B cell (primary cell): Measurements from ENCODE around the gene GALNT18. TPM values are rescaled to one million over a fixed set of nuclear protein-coding genes. Genes with fewer than 3 reads are reported as not detected.

ENCODE experiments used
- ATAC-seq: fragments of 200-7000 bp; cut with Tn5 transposase; one replicate; pipeline ENCODE4 v1.10.0; 2021; ENCODE audit warnings: low read depth, mild to moderate bottlenecking, moderate number of reproducible peaks, moderate library complexity
- CTCF ChIA-PET: fragments of 350-600 bp; sonication (Branson Sonifier 250); formaldehyde crosslinking; loops from one replicate; lab custom pipeline; 2021; ENCODE audit warnings: antibody characterized with exemption, inconsistent platforms; lab: Charles Lee
- POLR2A ChIA-PET: fragments of 350-600 bp; sonication (Branson Sonifier 250); formaldehyde crosslinking; loops from one replicate; lab custom pipeline; 2021; ENCODE audit warnings: antibody characterized with exemption; lab: Charles Lee
- DNase-seq: peaks from one replicate; pipeline ENCODE4 v3.0.0; 2013
- H2AFZ ChIP-seq: 2 replicates; pipeline ENCODE4 v1.6.1; 2012; ENCODE audit warnings: mild to moderate bottlenecking, low read depth, low read length; ENCODE audit not compliant: insufficient read depth, poor library complexity, severe bottlenecking
- H3K27ac ChIP-seq, 2 donors: 1 replicate in 1 of 2; 2 replicates in 1 of 2; pipeline ENCODE4 v1.5.1; 2012 to 2013; ENCODE audit warnings: low read length in 2 of 2, mild to moderate bottlenecking in 2 of 2, moderate library complexity in 1 of 2
- H3K27me3 ChIP-seq, 4 experiments: fragments of 200-600 bp in 1 of 4; sonication (generic) in 1 of 4; replicated peaks in 1 of 4; 1 replicate in 2 of 4; 2 replicates in 2 of 4; pipeline versions ENCODE4 v1.6.1 to v1.7.0; 2013 to 2016; ENCODE audit warnings: low read length in 3 of 4, mild to moderate bottlenecking in 2 of 4, mixed read lengths in 1 of 4, moderate library complexity in 1 of 4; ENCODE audit not compliant: insufficient read depth in 4 of 4, control insufficient read depth in 3 of 4; ENCODE audit errors: control extremely low read depth in 1 of 4
- H3K36me3 ChIP-seq, 2 experiments: replicated peaks in 1 of 2; 1 replicate in 1 of 2; 2 replicates in 1 of 2; pipeline versions ENCODE4 v1.6.1 to v1.7.1; 2013; ENCODE audit warnings: low read length in 1 of 2; ENCODE audit not compliant: insufficient read depth in 2 of 2, control insufficient read depth in 1 of 2; ENCODE audit errors: control extremely low read depth in 1 of 2, extremely low read depth in 1 of 2
- H3K4me1 ChIP-seq, 2 donors: fragments of 200-600 bp in 1 of 2; sonication (generic) in 1 of 2; 1 replicate in 1 of 2; 2 replicates in 1 of 2; pipeline versions ENCODE4 v1.5.1 to v1.6.1; 2013 to 2017; ENCODE audit warnings: low read length in 2 of 2; ENCODE audit not compliant: control insufficient read depth in 2 of 2, insufficient read depth in 2 of 2
- H3K4me2 ChIP-seq: replicated peaks from 2 replicates; pipeline ENCODE3; 2012; ENCODE audit warnings: mild to moderate bottlenecking, low read depth, low read length; ENCODE audit not compliant: poor library complexity, severe bottlenecking
- H3K4me3 ChIP-seq, 5 experiments: fragments of 200-600 bp in 1 of 5; sonication (generic) in 1 of 5; 1 replicate in 3 of 5; 2 replicates in 2 of 5; pipeline versions ENCODE4 v1.5.1 to v1.7.0; 2011 to 2016; ENCODE audit warnings: low read length in 4 of 5, mild to moderate bottlenecking in 4 of 5, low read depth in 2 of 5, control low read depth in 1 of 5, moderate library complexity in 1 of 5; ENCODE audit not compliant: insufficient read depth in 1 of 5; ENCODE audit errors: control extremely low read depth in 1 of 5, extremely low read depth in 1 of 5
- H3K79me2 ChIP-seq: fragments of 200-600 bp; sonication (generic); one replicate; pipeline ENCODE4 v1.6.0; 2016; ENCODE audit warnings: low read length; ENCODE audit not compliant: control insufficient read depth, insufficient read depth
- H3K9ac ChIP-seq: fragments of 200-600 bp; sonication (generic); 2 replicates; pipeline ENCODE4 v1.6.1; 2017; ENCODE audit warnings: mild to moderate bottlenecking, low read length, moderate library complexity
- H3K9me3 ChIP-seq, 3 donors: one replicate each; pipeline versions ENCODE4 v1.6.1 to v1.7.1; 2013; ENCODE audit warnings: low read length in 2 of 3; ENCODE audit not compliant: control insufficient read depth in 2 of 3, insufficient read depth in 1 of 3; ENCODE audit errors: control extremely low read depth in 1 of 3
- H4K20me1 ChIP-seq: 2 replicates; pipeline ENCODE4 v1.6.0; 2012; ENCODE audit warnings: mild to moderate bottlenecking, low read length; ENCODE audit not compliant: insufficient read depth, control insufficient read depth, poor library complexity, severe bottlenecking
- H3K27ac Mint-ChIP-seq: one replicate; pipeline ENCODE4 v1.8.0; 2021; ENCODE audit warnings: mixed read lengths
- H3K27me3 Mint-ChIP-seq: one replicate; pipeline ENCODE4 v1.8.0; 2021; ENCODE audit warnings: mixed read lengths
- H3K4me1 Mint-ChIP-seq: one replicate; pipeline ENCODE4 v1.8.0; 2021; ENCODE audit warnings: mixed read lengths
- H3K4me3 Mint-ChIP-seq: one replicate; pipeline ENCODE4 v1.8.0; 2021; ENCODE audit warnings: mixed read lengths
- H3K9me3 Mint-ChIP-seq: one replicate; pipeline ENCODE4 v1.8.0; 2022; ENCODE audit warnings: mixed read lengths; ENCODE audit not compliant: insufficient read depth
- EZH2 ChIP-seq: IDR thresholded peaks from 2 replicates; pipeline ENCODE4 v1.6.1; 2012; ENCODE audit warnings: borderline replicate concordance, low read depth, mild to moderate bottlenecking, moderate library complexity, low read length; ENCODE audit not compliant: insufficient read depth, poor library complexity, severe bottlenecking
- WGBS: methylation state at CpG from one replicate; pipeline ENCODE4 v1.1.5; 2013; ENCODE audit warnings: missing lambda C conversion rate; ENCODE audit not compliant: insufficient coverage; 5-methylcytosine and 5-hydroxymethylcytosine counted together
- intact Hi-C: fragments of 100-400 bp; cut with micrococcal nuclease; formaldehyde crosslinking; loops from one replicate; pipeline ENCODE4 v1.10.0; 2022
- polyA plus RNA-seq: library from polyadenylated mRNA; depleted of rRNA; stranded (reverse); fragments of >200 nt; gene quantifications from 2 replicates; pipeline ENCODE4 v1.2.3, GENCODE V29; 2012
- total RNA-seq, 2 donors: library from RNA; stranded (reverse); fragments of 120-200 nt in 1 of 2; gene quantifications; 1 replicate in 1 of 2; 2 replicates in 1 of 2; pipeline versions ENCODE4 v1.2.3 to v1.2.4, GENCODE V29; 2013 to 2022
- TF ChIP-seq, protein P1 (sequence below): fragments of 200-600 bp; IDR thresholded peaks from one replicate; pipeline ENCODE4 v1.8.0; 2022; ENCODE audit warnings: antibody characterized with exemption, mild to moderate bottlenecking

The GALNT18 gene
- total and polyA plus RNA-seq, 2 donors (not counting 1 experiment from before 2014, with no cell fraction given), result not detected

DNA sequence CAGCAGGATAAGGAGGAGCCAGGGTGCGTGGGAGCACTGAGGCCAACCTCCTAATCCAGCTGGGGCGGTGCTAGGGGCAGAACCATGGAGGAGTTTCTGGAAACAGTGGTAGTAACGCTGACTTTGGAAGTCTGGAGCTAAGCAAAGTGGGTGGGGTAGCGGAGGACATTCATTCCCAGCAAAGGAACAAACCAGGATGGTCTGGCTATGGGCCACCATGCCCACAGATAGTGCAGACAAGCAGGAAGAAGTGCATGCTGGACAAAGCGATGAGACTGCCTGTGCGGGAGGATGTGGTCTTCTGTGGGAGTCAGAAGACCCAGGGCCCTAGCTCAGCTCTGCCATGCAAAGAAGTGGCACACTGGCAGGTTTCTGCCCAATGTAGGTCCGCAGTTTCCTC lies 197.1 kb downstream of the GALNT18 start:
- Histone ChIP-seq H3K4me1 (no peaks in the 10 kb centered on the region), H3K4me2 (no peak overlapping the region), H2AFZ (no peak overlapping the region), H4K20me1 (no peaks in the 10 kb centered on the region), H3K27me3 (peaks cover 0 to 5% (median 0%) of the 10 kb centered on the region in 4 experiments), H3K9me3 (no peaks in the 10 kb centered on the region), H3K4me3 (no peak overlapping the region), H3K27ac (no peak overlapping the region), H3K9ac (no peak overlapping the region), H3K36me3 (no peaks in the 10 kb centered on the region), H3K79me2 (no peaks in the 10 kb centered on the region)
- Mint-ChIP-seq H3K4me3 (no peak overlapping the region), H3K27ac (no peak overlapping the region), H3K27me3 (peaks cover 4% of the 10 kb centered on the region), H3K9me3 (no peaks in the 10 kb centered on the region), H3K4me1 (no peaks in the 10 kb centered on the region)
- WGBS, result 93% methylated on average over 6 of the region's 7 CpGs
- ATAC-seq (no peak), DNase-seq (no peak)
- intact Hi-C loops, result no loop called here
- ChIA-PET POLR2A (no interaction called here), CTCF (no interaction called here)
- TF ChIP-seq EZH2, result no peak
- TF ChIP-seq, protein P1, sequence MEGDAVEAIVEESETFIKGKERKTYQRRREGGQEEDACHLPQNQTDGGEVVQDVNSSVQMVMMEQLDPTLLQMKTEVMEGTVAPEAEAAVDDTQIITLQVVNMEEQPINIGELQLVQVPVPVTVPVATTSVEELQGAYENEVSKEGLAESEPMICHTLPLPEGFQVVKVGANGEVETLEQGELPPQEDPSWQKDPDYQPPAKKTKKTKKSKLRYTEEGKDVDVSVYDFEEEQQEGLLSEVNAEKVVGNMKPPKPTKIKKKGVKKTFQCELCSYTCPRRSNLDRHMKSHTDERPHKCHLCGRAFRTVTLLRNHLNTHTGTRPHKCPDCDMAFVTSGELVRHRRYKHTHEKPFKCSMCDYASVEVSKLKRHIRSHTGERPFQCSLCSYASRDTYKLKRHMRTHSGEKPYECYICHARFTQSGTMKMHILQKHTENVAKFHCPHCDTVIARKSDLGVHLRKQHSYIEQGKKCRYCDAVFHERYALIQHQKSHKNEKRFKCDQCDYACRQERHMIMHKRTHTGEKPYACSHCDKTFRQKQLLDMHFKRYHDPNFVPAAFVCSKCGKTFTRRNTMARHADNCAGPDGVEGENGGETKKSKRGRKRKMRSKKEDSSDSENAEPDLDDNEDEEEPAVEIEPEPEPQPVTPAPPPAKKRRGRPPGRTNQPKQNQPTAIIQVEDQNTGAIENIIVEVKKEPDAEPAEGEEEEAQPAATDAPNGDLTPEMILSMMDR, result no peak

DNA sequence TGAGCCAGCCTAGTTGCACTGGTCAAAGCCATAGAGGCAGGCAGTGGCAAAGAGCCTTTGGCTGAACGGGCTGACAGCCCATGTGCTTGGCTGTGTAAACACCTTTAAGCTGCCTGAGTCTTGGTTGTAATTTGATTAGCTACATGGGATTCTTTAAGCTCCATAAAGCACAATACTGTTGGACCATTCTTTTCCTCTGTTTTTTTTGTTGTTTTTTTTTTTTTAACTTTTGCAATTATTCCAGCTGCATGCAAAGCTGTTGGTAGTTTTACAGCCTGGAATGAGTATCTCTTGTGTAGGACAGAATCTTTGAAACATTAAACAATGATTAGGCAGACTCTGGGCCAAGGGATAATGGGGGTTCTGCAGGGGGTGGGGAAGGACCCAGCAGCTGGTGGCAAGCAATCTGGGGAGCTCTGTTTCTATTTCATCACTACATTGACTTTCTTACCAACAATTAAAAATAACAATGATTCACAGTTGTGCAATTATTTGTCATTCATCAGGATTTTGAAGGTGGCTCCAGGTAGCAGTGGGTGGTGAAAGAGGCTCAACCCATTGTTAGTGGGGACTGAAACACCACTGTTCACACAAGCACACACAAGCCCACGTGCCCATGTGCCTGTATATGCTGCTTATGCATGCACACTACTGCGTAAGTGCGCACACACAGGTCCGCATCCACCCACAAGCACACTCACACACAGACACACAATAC lies 199.2 kb downstream of the GALNT18 start:
- 91% methylated on average over 5 of the region's 5 CpGs for WGBS
- H4K20me1 ChIP-seq, result no peaks in the 10 kb centered on the region
- H3K4me1 ChIP-seq, result no peaks in the 10 kb centered on the region
- no peak overlapping the region for H2AFZ ChIP-seq
- Mint-ChIP-seq H3K4me3 (no peak overlapping the region), H3K27ac (no peak overlapping the region), H3K4me1 (no peaks in the 10 kb centered on the region), H3K27me3 (peaks cover 13% of the 10 kb centered on the region), H3K9me3 (no peaks in the 10 kb centered on the region)
- POLR2A ChIA-PET, result no interaction called here
- CTCF ChIA-PET, result no interaction called here
- ATAC-seq, result no peak
- H3K4me2 ChIP-seq, result no peak overlapping the region
- no peak for TF ChIP-seq EZH2
- TF ChIP-seq, protein P1, result no peak
- no peak overlapping the region for H3K9ac ChIP-seq
- DNase-seq, result no peak
- no peaks in the 10 kb centered on the region for H3K36me3 ChIP-seq
- intact Hi-C loops, result no loop called here
- H3K27ac ChIP-seq, result no peak overlapping the region
- peaks cover 0 to 10% (median 0%) of the 10 kb centered on the region in 4 experiments for H3K27me3 ChIP-seq
- no peaks in the 10 kb centered on the region for H3K9me3 ChIP-seq
- H3K4me3 ChIP-seq, result no peak overlapping the region
- no peaks in the 10 kb centered on the region for H3K79me2 ChIP-seq
